Fibroblast of skin of scalp (primary cell): ENCODE data around the gene MGAT3.
"Not testable (repeated sequence)": the region's sequence is repeated elsewhere in the genome, so short reads cannot be mapped to it uniquely, and the experiment has no call there.

Source experiments
- DNase-seq: peaks from one replicate; pipeline ENCODE4 v3.0.0-alpha.2; 2013

The MGAT3 gene

GRCh38 chr22:39518144-39518786, 61.5 kb downstream of the MGAT3 start:
- peak; percentile 52 for DNase-seq

GRCh38 chr22:39518996-39519680, 62.3 kb downstream of the MGAT3 start:
- no peak for DNase-seq

DNA sequence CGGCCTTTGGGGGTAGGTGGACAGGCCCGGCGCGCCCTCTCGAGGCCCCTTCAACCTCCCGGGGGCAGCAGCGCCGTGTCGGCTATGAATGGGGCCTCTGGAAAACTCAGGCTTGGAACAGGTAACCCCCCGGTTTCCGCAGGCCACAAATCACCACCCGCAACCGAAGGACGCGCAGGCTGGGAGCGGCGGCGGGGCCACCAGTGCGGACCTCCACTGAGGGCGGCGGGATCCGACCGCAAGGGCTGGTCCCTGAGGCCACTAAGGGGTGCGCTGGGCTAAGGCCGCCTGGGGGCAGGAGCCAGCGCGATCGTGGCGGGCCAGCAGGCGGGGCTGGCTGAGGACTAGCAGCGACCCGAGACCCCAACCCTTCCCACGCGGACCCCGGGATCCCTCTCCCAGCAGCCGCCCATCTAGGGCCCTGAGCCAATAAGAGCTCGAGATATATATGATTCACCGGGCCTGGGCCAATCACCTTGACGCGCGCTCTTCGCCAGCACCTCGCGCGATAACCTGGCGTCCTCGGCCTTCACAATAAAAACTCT, 62.9 kb downstream of the MGAT3 start:
- peak; percentile 100 for DNase-seq

- DNase-seq: peak; percentile 87
Observed at GRCh38 chr22:39520226-39521105, 63.7 kb downstream of the MGAT3 start, which contains the start of gene ATF4. Gene ATF4 (plus strand): TSS chr22:39520562. CDS start chr22:39521446, 884 bp downstream.

DNA sequence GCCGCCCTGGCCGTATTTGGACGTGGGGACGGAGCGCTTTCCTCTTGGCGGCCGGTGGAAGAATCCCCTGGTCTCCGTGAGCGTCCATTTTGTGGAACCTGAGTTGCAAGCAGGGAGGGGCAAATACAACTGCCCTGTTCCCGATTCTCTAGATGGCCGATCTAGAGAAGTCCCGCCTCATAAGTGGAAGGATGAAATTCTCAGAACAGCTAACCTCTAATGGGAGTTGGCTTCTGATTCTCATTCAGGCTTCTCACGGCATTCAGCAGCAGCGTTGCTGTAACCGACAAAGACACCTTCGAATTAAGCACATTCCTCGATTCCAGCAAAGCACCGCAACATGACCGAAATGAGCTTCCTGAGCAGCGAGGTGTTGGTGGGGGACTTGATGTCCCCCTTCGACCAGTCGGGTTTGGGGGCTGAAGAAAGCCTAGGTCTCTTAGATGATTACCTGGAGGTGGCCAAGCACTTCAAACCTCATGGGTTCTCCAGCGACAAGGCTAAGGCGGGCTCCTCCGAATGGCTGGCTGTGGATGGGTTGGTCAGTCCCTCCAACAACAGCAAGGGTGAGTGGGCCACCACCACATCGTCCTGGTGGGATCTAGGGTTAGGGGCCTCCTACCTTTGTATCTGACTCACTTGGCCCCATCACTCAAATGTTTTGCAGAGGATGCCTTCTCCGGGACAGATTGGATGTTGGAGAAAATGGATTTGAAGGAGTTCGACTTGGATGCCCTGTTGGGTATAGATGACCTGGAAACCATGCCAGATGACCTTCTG, 64.5 kb downstream of the MGAT3 start:
- DNase-seq: not testable (repeated sequence)

GRCh38 chr22:39522091-39522490, 65.3 kb downstream of the MGAT3 start:
- not testable (repeated sequence) for DNase-seq

DNA sequence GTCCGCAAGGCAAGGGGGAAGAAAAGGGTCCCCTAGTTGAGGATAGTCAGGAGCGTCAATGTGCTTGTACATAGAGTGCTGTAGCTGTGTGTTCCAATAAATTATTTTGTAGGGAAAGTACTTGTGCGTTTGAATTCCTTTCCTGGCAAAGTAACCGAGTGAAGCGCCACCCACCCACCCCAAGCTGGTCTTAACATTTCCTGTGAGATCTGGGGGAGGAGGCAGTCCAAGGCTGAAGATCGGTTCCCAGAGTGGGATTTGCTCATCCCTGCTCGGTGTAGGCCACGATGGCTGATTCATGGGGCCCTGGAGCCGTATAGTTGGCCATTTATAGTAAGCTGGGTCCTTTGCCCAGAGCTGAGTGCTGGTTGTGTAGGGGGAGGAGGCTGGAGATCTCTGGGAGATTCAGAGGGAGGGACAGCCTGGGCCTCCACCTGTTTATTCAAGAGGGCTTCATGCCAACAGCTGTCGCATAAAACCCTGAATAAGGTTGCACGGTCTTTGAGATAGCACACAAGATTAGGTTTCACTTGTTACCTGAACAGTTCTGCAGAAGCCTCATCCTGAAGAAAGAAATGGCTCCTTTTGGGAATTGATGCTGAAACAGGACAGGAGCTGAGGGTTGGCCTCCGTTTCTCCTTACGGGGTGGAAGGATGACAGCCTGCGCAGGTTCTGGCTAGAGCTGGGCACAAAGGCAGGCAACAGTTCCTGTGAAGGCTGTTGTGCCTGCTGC, 65.9 kb downstream of the MGAT3 start:
- peak; percentile 62 for DNase-seq

- no peak for DNase-seq
Observed at GRCh38 chr22:39524089-39524752, 67.4 kb downstream of the MGAT3 start.

DNA sequence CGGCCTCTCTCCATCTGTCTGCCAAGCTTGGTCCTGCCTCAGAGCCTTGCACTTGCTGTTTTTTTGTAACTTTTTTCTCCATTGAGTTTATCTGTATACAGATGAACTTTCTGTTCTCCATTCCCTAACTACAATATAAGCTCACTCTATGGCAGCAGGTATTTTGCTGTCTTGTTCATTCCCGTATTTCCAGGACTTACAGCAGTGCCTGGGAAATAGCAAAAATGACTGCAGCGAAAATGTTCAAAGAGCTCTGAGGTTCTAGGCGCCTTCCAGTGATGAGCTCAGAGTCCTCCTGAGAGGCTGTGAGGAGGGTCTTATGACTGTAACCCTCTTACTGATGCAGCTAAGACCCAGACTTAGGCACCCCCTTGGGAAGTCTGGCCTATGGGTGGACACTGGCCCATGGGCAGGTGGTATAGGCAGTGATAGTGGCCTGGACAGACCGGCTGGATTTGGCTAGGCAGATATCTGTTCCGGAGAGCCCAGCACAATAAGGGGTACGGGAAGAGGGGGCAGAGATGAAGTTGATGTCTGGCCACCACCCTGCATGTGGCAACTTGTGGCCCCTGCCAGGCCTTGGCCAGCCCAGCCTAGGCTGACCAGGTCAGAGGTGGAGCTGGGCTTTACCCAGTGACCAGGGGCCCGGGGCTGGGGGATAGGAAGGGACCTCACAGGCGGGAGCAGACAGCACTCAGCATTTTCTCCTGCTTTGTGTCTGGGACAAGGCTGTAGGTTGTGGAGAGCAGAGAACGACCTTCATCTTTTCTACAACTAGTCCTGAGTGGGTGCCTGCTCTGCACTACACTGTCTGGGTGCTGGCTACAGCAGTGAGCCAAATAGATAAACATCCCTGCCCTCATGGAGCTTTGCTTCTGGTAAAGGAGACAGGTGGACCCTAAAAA, 68.2 kb downstream of the MGAT3 start:
- no peak for DNase-seq

- no peak for DNase-seq
Observed at GRCh38 chr22:39525658-39525975, 68.8 kb downstream of the MGAT3 start.

- no peak for DNase-seq
Observed at GRCh38 chr22:39526736-39527171, 69.9 kb downstream of the MGAT3 start.

DNA sequence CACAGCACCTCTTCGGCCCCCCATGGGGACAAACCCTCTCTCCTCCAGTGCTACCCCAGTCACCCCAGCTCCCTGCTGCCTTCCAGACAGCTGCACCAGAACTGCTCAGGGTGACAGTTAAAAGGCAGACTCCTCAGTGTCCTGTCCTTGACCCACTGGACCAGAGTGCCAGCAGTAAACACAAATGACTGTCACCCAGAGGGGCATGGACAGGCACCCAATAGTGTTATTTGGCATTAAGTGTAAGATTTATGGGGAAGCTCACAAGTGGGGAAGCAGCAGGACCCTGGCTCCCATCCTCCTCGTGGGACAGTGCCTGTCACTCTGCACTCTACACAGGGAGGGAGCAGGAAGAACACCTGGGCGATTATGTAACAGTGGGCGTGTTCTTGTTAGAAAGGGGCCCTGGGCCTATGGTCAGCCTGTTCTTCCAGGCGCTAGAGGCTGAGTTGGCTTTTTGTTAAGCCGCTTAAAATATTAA, 70.7 kb downstream of the MGAT3 start:
- DNase-seq: no peak

- DNase-seq: no peak
Observed at GRCh38 chr22:39528080-39528661, 71.4 kb downstream of the MGAT3 start.

DNA sequence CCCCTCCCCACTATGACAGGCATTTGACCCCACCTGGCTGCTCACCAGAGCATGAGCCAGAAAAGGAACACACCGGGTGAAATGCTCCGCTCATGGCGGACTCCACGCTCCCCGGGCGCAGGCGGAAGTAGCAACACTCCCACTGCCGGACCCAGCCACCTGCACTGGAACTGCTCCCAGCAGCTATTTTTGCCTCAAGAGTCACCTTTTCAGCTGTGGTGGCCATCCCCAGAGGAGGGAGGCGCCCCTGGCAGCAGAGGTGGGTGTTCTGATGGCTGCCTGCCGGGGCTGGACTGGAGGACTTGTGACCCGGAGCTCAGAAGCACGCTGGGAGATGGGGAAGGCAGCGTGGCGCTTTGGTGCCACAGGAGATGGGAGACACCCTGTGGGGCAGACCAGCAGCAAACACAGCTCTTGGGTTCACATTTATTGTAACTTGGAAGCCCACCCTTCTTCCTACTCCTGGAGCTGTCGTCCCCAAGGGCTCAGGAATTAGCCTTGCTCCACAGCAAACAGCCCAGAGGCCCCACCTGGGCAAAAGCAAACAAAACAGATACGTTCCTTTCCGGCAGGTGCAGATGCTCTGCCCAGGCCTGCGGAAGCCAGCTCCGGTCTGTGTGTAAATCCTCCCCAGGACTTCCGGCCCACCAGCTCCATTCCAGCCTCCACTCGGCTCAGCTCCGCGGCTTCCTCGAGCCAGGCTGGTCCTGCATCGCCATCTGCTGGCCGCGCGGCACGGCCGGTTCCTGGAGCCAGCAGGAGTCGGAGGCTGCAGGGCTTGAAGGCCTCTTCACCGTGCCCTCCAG, 72.1 kb downstream of the MGAT3 start:
- DNase-seq: peak; percentile 90

DNA sequence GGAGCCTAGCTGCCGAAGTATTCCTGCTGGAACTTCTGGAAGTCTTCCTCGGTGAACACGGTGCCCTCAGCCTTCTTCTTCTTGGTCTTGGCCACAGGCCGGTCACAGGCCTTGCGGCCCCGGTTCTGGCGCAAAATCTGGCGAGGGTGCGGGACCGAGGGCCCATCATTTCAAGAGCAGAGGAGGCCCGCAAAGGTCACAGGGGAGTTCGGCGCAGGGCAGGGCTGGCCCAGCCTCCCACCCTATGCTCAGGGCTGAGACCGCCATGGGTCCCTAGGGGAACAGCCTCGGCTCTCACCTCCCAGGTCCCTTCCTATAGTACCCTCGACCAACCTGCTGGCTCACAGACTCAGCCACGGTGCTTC, 72.7 kb downstream of the MGAT3 start:
- DNase-seq: no peak

DNA sequence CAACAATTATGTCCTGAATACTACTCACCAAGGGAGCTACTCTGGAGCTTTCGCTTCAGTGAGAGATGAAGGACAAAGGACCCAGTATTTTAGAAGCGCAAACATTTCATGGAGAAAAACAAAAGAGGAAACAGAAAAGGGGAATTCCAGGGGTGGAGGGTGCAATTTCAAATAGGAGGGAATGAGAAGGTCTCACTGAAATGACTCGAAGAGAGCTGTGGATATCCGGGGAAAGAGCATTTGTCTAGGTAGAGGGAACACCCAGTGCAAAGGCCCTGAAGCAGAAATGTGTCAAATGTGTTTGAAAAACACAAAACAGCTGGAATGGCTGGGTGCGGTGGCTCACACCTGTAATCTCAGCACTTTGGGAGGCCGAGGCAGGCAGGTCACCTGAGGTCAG, 73.3 kb downstream of the MGAT3 start:
- DNase-seq: no peak

GRCh38 chr22:39530692-39531331, 74.0 kb downstream of the MGAT3 start:
- DNase-seq: peak; percentile 61
